Activated CD8-positive, alpha-beta memory T cell treated with anti-CD3 and anti-CD28 coated beads, Interleukin-2, amount 50 U/mL, for 24 hours (primary cell): ENCODE results near the gene CFAP77.

Experiments
- DNase-seq: peaks from one replicate; pipeline ENCODE4 v3.0.0-alpha.2; 2020; ENCODE audit errors: extremely low read depth

CFAP77 gene

DNA sequence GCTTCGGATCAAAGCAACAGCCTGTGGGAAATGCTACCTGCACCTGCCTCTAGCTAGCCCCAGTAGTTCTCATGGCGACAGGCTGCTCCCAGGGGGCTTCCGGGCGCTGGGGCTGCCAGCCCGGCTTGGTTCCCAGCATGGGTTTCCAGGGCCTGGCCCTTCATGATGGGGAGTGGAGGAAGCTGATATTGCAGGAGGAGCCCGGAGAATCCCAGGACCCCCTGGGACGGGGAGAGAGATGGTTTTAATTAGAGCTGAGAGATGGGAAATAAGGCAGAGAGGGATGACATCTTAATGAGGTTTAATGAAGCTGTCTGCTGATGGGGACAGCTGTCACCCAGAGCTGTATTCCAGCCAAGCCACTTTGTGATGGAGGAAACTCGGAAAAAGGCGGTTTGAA lies 78.6 kb downstream of the CFAP77 start:
- no peak for DNase-seq

DNA sequence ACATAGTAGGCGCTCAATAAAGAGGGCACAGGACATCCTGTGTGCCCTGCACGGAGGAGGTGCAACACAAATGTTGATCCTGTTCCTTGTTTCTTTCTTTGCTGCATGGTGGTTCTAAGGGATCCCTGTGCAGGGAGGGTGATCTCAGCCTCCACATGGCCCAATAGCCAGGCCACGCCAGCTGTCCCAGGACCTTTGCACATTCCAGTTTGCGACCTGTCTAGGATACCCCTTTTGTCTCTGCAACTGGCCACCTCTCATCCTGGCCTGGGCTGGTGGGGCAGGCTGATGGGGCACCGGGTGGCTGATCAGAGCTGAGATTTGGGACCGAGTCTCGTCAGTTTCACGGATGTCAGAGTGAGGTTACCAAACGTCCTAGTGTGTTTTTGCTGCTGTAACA lies 79.5 kb downstream of the CFAP77 start:
- DNase-seq, result no peak

- DNase-seq, result no peak
Measured at GRCh38 chr9:132494857-132495256, 84.8 kb downstream of the CFAP77 start.

DNA sequence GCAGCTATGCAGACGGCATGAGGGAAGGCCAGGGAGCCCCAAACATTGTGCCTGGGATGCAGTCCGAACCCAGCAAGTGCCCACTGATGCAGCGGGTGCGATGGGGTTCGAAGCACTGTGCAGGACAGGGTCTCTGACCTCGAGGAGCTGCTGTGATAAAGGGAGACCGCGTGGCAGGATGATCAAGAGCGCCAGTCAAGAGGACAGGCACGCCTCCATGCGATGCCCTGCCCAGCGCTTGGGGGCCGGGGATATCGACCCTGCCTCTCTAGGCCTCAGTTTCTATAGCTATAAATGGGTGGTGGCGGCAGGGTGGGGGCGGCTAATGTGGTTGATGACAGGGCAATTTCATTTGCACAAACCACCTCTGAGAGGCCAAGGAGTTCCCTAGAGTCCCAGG lies 87.7 kb downstream of the CFAP77 start:
- DNase-seq, result no peak

GRCh38 chr9:132498531-132499210 lies 88.7 kb downstream of the CFAP77 start:
- no peak for DNase-seq

DNA sequence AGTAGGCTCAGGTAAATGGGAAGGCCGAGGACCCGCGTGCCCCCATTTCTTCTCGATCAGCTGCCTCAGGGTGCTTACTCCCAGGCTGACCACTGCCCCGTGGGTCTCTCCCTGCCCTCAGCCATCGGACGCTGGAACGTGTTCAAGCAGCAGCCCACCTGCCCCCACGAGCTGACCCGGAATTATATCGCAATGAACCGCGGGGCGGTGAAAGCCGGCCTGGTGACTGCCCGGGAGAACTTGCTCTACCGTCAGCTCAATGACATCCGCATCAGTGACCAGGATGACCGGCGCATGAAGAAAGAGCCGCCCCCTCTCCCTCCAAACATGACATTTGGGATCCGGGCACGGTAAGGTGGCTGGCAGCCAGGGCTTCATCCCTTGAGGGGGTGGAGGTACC lies 89.2 kb downstream of the CFAP77 start:
- no peak for DNase-seq

- no peak for DNase-seq
Measured at GRCh38 chr9:132500193-132500592, 90.2 kb downstream of the CFAP77 start.

DNA sequence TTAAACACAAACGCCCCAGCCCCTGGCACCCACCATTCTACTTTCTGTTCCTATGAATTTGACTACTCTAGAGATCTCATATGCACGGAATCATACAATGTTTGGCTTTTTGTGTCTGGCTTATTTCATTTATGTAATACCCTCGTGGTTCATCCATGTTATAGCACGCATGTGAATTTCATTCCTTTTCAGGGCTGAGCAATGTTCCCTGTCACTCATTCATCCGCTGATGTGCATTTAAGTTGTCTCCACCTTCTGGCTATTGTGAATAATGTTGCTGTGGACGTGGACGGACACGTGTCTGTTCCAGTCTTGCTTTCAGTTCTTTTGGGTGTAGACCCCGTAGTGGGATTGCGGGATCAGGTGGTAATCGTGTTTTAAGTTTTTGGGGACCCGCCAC lies 92.5 kb downstream of the CFAP77 start:
- no peak for DNase-seq

- DNase-seq, result no peak
Measured at GRCh38 chr9:132503116-132503515, 93.1 kb downstream of the CFAP77 start.

GRCh38 chr9:132504488-132504887 lies 94.5 kb downstream of the CFAP77 start:
- DNase-seq, result no peak

DNA sequence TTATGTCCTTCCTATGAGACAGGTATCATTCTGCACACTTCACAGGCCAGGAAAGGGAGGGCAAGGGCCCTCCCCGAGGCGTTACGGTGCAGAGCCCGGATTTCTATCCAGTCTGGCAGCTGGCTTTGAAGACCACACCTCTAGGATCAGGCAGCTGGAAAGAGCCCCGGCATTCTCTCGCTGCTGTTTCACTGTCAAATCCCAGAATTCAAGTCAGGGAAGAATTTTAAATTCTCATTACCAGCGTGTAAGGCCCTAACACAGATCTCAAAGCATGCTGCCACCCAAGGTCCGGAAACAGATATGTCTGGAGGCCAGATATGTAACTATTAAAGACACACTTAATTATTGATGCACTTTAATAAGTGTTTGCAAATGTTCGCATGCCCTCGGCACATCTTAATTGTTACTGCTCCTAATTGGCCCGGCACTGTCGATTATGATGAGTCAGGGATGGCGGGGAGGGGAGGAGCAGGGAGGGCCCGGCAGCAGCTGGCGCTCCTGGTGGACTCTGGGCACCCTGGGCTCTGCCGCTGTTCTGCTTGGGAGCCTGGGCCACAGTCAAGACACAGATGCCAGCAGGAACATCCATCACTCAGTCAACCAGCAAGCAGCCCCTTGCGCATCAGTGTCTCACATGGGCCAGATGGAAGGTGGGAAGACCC lies 96.1 kb downstream of the CFAP77 start:
- no peak for DNase-seq

DNA sequence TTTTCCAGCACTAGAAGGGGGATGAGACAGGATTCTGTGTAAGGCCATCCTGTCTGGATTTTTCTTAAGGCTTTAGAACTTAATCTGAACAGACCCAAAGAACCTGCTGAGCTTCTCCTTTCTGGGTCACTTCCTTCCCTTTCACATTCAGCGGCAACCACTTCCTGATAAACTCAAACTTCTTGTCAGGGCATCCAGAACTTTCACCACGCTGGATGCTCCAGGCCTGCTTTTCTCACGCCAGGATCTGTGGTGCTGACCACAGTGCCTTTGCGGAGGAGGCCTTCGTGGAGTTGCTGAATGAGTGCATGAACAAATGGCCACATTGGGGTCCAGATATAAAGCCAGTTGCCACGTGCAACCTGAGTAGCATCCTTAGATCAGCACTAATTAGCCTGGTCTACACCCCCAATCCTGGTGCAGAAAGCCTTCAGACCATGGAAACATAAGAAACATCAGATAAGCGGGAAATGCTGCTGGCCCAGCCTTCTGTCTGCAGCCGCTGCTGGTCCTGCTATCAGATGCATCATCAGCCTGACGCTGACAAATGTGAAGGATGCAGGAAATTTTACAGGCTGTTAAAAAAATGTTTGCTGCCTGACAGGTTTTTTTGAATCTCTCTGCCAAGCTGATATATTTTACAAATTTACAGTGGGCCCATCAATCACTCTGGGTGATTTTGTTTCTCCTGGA lies 97.1 kb downstream of the CFAP77 start:
- DNase-seq, result no peak

- peak; percentile 13 for DNase-seq
Measured at GRCh38 chr9:132507670-132508469, 97.9 kb downstream of the CFAP77 start.

DNA sequence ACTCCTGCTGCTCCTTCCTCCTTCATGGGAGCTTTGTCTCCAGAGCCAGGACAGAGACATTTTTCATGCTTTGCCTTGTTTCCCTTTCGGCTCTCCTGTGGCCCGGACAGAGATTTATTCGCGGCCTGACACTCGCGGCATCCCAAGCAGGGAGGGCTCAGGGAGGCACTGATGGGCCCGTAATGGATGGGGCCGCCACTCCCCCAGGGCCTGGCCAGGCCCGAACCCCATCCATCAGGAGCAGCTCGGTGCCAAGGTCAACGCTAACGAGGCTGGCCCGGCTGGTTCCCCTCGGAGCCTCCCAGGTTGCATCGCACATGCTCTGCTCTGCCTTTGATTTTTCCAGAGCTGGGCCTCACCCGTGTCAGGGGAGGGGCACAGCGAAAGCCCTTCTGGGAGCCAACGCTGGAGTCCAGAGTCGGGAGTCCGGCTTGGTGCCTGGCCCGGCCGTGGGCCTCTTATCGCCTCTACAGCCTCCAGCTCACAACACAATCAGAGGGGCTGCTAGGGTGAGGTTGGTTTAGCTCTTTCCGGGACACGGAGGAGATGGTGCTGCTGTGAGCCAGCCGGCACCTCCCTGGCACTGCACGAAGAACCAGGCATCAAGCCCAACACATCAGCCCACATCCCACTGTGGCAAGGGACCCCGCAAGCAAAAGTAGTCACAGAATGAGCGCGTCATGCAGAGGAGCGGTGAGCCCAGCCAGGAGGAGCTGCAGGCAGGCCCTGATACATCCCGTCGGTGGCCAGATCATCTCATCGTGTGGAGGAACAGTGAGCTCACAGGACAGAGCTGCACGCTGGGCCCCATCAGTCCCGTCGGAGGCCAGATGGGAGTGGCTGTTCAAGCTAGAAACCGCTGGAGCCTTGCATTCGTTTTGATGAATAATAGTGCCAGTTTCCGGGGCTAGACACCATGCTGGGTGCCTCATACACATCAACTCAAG lies 100.2 kb downstream of the CFAP77 start:
- DNase-seq, result no peak

DNA sequence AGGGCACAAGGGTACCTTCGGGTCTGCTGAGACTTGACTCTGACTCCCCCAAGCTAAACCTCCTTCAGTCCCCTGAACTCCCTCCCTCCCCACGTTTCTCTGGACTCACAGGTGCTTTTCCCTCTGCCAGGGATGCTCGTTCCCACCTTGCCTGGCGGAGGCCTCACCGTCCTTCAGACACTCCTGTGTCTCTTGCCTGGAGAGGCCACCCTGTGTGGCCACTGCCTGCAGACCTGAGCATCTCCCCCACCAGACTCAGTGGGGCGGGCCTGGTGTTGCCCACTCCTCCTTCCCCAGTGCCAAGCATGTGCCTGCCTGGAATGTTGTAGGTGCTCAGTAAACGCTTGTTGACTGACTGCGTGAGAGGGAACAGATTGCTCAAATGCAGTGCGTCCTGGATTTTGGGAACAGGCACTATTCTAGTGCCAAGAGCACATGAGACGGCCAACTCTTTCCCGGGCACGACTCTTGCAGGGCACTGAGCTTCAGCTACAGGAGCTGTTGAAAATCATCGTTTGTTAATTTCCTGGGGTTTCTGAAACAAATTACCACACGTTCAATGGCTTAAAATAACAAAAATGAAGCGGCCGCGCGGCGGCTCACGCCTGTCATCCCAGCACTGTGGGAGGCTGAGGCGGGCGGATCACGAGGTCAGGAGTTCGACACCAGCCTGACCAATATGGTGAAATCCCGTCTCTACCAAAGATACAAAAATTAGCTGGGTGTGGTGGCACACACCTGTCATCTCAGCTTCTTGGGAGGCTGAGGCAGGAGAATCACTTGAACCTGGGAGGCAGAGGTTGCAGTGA lies 101.4 kb downstream of the CFAP77 start:
- no peak for DNase-seq

DNA sequence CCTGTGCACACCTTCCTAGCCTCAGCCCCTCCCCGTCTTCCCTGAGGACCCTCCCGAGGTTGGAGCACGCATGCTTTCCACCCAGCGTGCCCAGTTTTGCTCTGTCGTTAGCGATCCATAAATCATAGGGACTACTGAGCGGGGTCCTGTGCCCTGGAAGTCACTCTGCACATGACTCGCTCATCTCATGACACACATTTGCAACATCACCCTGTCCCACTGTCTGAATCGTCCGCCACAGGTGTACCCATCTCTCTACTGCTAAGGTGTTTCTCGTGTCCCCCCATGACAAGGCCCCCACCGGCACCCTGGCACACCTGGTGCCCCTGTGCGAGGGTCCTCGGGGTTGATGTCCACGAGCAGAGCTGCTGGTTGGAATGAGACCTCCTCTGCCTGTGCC lies 103.4 kb downstream of the CFAP77 start:
- no peak for DNase-seq

- DNase-seq, result no peak
Measured at GRCh38 chr9:132514011-132514744, 104.2 kb downstream of the CFAP77 start.

- DNase-seq, result no peak
Measured at GRCh38 chr9:132514821-132515220, 104.8 kb downstream of the CFAP77 start.

GRCh38 chr9:132516301-132516700 lies 106.3 kb downstream of the CFAP77 start:
- no peak for DNase-seq

DNA sequence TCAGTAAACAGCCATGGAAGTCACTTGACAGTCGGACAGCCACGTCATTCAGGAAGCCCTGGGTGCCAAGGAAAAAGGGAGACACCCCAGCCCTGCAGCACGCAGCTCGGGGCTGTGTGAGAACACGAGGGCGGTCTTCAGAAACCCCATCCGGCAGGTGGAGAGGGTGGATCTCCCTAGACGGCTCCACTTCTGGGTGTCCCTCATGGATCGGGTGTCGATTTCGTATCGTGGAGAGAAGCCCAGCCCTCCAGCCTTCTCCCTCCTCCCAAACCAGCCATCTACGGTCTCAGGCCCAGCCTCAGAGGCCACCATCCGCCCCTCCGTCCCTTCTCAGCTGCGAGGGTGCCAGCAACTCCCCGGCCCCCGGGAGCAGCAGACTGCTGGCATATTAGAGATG lies 106.9 kb downstream of the CFAP77 start:
- DNase-seq, result no peak
